OCI-LY1 (cell line): ENCODE data around the gene ADA.

Source experiments
- EZH2 ChIP-seq: fragments of 200-600 bp; sonication (generic), shearing (Covaris generic); IDR thresholded peaks from 2 replicates; pipeline ENCODE4 v1.8.0; 2017; ENCODE audit warnings: borderline replicate concordance, mixed run types, mild to moderate bottlenecking, antibody characterized with exemption, low read length, moderate library complexity, mixed read lengths
- TF ChIP-seq, protein P1 (sequence below): fragments of 200-600 bp; sonication (generic), shearing (Covaris generic); IDR thresholded peaks from 2 replicates; pipeline ENCODE4 v1.5.1; 2017; ENCODE audit warnings: mild to moderate bottlenecking, antibody characterized with exemption, low read length, moderate library complexity, mixed read lengths

DNA sequence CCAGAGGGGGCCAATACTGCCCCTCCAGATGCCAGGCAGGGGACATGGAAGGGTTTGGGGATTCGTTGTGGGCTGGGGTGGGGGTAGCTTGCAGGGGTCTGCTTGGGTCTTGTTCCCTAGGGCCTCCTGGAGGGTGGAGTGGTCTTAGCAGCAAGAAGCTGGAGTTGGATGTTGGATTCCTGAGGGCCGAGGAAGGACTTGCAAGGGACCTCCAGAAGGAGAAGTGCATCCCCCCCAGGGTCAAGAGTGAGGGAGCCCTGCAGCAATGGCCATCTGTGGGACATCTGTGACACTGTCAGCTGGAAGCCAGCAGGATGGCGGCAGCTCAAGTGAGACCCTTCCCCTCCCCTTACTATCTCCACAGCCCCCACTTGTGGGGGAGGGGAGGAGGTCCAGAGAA is 38.3 kb upstream of the ADA start:
- TF ChIP-seq, protein P1, sequence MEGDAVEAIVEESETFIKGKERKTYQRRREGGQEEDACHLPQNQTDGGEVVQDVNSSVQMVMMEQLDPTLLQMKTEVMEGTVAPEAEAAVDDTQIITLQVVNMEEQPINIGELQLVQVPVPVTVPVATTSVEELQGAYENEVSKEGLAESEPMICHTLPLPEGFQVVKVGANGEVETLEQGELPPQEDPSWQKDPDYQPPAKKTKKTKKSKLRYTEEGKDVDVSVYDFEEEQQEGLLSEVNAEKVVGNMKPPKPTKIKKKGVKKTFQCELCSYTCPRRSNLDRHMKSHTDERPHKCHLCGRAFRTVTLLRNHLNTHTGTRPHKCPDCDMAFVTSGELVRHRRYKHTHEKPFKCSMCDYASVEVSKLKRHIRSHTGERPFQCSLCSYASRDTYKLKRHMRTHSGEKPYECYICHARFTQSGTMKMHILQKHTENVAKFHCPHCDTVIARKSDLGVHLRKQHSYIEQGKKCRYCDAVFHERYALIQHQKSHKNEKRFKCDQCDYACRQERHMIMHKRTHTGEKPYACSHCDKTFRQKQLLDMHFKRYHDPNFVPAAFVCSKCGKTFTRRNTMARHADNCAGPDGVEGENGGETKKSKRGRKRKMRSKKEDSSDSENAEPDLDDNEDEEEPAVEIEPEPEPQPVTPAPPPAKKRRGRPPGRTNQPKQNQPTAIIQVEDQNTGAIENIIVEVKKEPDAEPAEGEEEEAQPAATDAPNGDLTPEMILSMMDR, result no peak
- no peak for TF ChIP-seq EZH2
